A549 (cell line): ENCODE results near the gene ZNF423. TPM values are rescaled to one million over a fixed set of nuclear protein-coding genes. Genes with fewer than 3 reads are reported as not detected.

ENCODE experiments used
- ATAC-seq, 2 experiments: fragments of 200-7000 bp in 1 of 2; fragments of >200 bp in 1 of 2; cut with Nextera tagmentation in 1 of 2; cut with Tn5 transposase in 1 of 2; 3 replicates each; pipeline versions ENCODE4 v1.8.0 to v1.9.1; 2018 to 2020; ENCODE audit warnings: mild to moderate bottlenecking in 1 of 2, moderate library complexity in 1 of 2
- CTCF ChIA-PET: fragments of 300-600 bp; sonication (Branson Sonifier 250); formaldehyde crosslinking; extraction: SDS; loops from one replicate; lab custom pipeline; 2021; ENCODE audit warnings: antibody characterized with exemption, inconsistent platforms; lab: Yijun Ruan, JAX
- POLR2A ChIA-PET: fragments of 350-600 bp; formaldehyde crosslinking; extraction: SDS; loops from one replicate; lab custom pipeline; 2021; ENCODE audit warnings: antibody characterized with exemption, inconsistent platforms; lab: Yijun Ruan, JAX
- DNase-seq, 2 experiments: peaks; one replicate each; pipeline versions ENCODE4 v3.0.0 to v3.0.0-alpha.2; 2011 to 2016; ENCODE audit warnings: low read depth in 1 of 2, low spot score in 1 of 2
- FAIRE-seq: peaks from 2 replicates; lab custom pipeline; 2011; peaks lifted over from hg19 to GRCh38; lab: Jason Lieb, UNC
- H3K27ac ChIP-seq, 2 experiments: fragments of >200 bp; sonication (Bioruptor Twin); formaldehyde crosslinking; 3 replicates each; pipeline ENCODE4 v1.5.1; 2016 to 2017
- H3K4me1 ChIP-seq: fragments of >200 bp; sonication (Bioruptor Twin); formaldehyde crosslinking; 3 replicates; pipeline ENCODE4 v1.6.1; 2016
- H3K4me2 ChIP-seq: fragments of >200 bp; sonication (Bioruptor Twin); formaldehyde crosslinking; 3 replicates; pipeline ENCODE4 v1.6.1; 2016
- H3K4me3 ChIP-seq: fragments of >200 bp; sonication (Bioruptor Twin); formaldehyde crosslinking; 3 replicates; pipeline ENCODE4 v1.5.1; 2016
- H3K9me3 ChIP-seq: fragments of >200 bp; sonication (Bioruptor Twin); formaldehyde crosslinking; 3 replicates; pipeline ENCODE4 v1.6.1; 2016
- CBX2 ChIP-seq: fragments of 200-600 bp; sonication (generic); IDR thresholded peaks from 2 replicates; pipeline ENCODE4 v1.6.1; 2016; ENCODE audit warnings: low read depth, mild to moderate bottlenecking, borderline replicate concordance
- CEBPB ChIP-seq, 2 experiments: fragments of >200 bp in 1 of 2; sonication (Bioruptor Twin) in 1 of 2; formaldehyde crosslinking in 1 of 2; IDR thresholded peaks; 2 replicates each; pipeline ENCODE4 v1.6.1; 2012 to 2016
- CHD2 ChIP-seq: fragments of 150-350 bp; IDR thresholded peaks from 2 replicates; pipeline ENCODE4 v1.6.1; 2014; ENCODE audit warnings: low read length; ENCODE audit not compliant: partially characterized antibody
- EHF ChIP-seq: fragments of 250-450 bp; sonication (Bioruptor Pico); IDR thresholded peaks from 2 replicates; pipeline ENCODE4 v1.5.0; 2020; ENCODE audit warnings: mild to moderate bottlenecking
- FOXS1 ChIP-seq: fragments of 250-450 bp; sonication (Bioruptor Pico); IDR thresholded peaks from 2 replicates; pipeline ENCODE4 v1.5.0; 2020; ENCODE audit warnings: mild to moderate bottlenecking, moderate library complexity
- HDAC2 ChIP-seq: fragments of 200-600 bp; sonication (generic); IDR thresholded peaks from 2 replicates; pipeline ENCODE4 v1.6.1; 2016
- HOXA7 ChIP-seq: fragments of 250-450 bp; sonication (Bioruptor Pico); IDR thresholded peaks from 2 replicates; pipeline ENCODE4 v1.5.0; 2020; ENCODE audit warnings: mild to moderate bottlenecking, moderate library complexity
- HOXB5 ChIP-seq: fragments of 250-450 bp; sonication (Bioruptor Pico); IDR thresholded peaks from 2 replicates; pipeline ENCODE4 v1.5.0; 2020; ENCODE audit warnings: mild to moderate bottlenecking, moderate library complexity
- JUN ChIP-seq, 2 experiments: fragments of >200 bp; sonication (Bioruptor Twin); formaldehyde crosslinking; IDR thresholded peaks; 2 replicates in 1 of 2; 3 replicates in 1 of 2; pipeline ENCODE4 v1.6.1; 2016 to 2017
- KDM1A ChIP-seq: fragments of 200-600 bp; sonication (generic); IDR thresholded peaks from 2 replicates; pipeline ENCODE4 v1.6.1; 2016; ENCODE audit warnings: low read depth, mild to moderate bottlenecking
- KDM5A ChIP-seq: fragments of 200-600 bp; sonication (generic); IDR thresholded peaks from 2 replicates; pipeline ENCODE4 v1.6.1; 2016; ENCODE audit warnings: antibody characterized with exemption, mild to moderate bottlenecking
- MYC ChIP-seq: IDR thresholded peaks from 2 replicates; pipeline ENCODE4 v1.6.1; 2012; ENCODE audit warnings: mild to moderate bottlenecking, inconsistent platforms, low read length, improper control_type of control experiment, borderline replicate concordance
- NPAS2 ChIP-seq: fragments of 250-450 bp; sonication (Bioruptor Pico); IDR thresholded peaks from 2 replicates; pipeline ENCODE4 v1.8.0; 2022; ENCODE audit warnings: mild to moderate bottlenecking, moderate library complexity, borderline replicate concordance
- NR3C1 ChIP-seq: fragments of >200 bp; sonication (Bioruptor Twin); formaldehyde crosslinking; IDR thresholded peaks from 3 replicates; pipeline ENCODE4 v1.6.1; 2017
- RAD21 ChIP-seq, 2 experiments: fragments of >200 bp in 1 of 2; sonication (Bioruptor Twin) in 1 of 2; formaldehyde crosslinking in 1 of 2; IDR thresholded peaks in 1 of 2; conservative IDR thresholded peaks in 1 of 2; 2 replicates in 1 of 2; 3 replicates in 1 of 2; pipeline ENCODE4 v1.6.1; 2012 to 2018; ENCODE audit warnings: inconsistent platforms in 1 of 2
- RFX5 ChIP-seq: fragments of 450-650 bp; IDR thresholded peaks from 2 replicates; pipeline ENCODE4 v1.7.1; 2014; ENCODE audit warnings: antibody characterized with exemption, mild to moderate bottlenecking, moderate library complexity
- TFCP2L1 ChIP-seq: fragments of 250-450 bp; sonication (Bioruptor Pico); IDR thresholded peaks from 2 replicates; pipeline ENCODE4 v1.5.0; 2021; ENCODE audit warnings: mild to moderate bottlenecking
- TP53 ChIP-seq: fragments of 250-450 bp; sonication (Bioruptor Pico); IDR thresholded peaks from 2 replicates; pipeline ENCODE4 v1.5.0; 2021; ENCODE audit warnings: mild to moderate bottlenecking, moderate library complexity
- WGBS: methylation state at CpG from one replicate; pipeline ENCODE4 v1.1.6; 2017; ENCODE audit errors: missing lambda C conversion rate; 5-methylcytosine and 5-hydroxymethylcytosine counted together
- polyA plus RNA-seq, 4 experiments: library from polyadenylated mRNA; depleted of rRNA in 3 of 4; stranded (reverse); fragments of >200 nt; fragmentation: RNase III in 1 of 4; extraction: RNeasy Plus Mini Kit Qiagen cat#74134 plus additional on column Dnase treatment in 1 of 4; gene quantifications; 2 replicates in 3 of 4; 3 replicates in 1 of 4; pipeline ENCODE4 v1.2.3, GENCODE V29; 2011 to 2017
- TF ChIP-seq, protein P1 (sequence below): IDR thresholded peaks from 2 replicates; pipeline ENCODE4 v1.6.1; 2012
- TF ChIP-seq, protein P2 (sequence below): fragments of >200 bp; sonication (Bioruptor Twin); formaldehyde crosslinking; IDR thresholded peaks from 3 replicates; pipeline ENCODE4 v1.6.1; 2016
- TF ChIP-seq, protein P3 (sequence below): fragments of >200 bp; sonication (Bioruptor Twin); formaldehyde crosslinking; IDR thresholded peaks from 2 replicates; pipeline ENCODE4 v1.6.1; 2016

The ZNF423 gene
- polyA plus RNA-seq, 2 of the 4 experiments (the other 2 are of a cell fraction): 0.04 to 0.10 TPM

DNA sequence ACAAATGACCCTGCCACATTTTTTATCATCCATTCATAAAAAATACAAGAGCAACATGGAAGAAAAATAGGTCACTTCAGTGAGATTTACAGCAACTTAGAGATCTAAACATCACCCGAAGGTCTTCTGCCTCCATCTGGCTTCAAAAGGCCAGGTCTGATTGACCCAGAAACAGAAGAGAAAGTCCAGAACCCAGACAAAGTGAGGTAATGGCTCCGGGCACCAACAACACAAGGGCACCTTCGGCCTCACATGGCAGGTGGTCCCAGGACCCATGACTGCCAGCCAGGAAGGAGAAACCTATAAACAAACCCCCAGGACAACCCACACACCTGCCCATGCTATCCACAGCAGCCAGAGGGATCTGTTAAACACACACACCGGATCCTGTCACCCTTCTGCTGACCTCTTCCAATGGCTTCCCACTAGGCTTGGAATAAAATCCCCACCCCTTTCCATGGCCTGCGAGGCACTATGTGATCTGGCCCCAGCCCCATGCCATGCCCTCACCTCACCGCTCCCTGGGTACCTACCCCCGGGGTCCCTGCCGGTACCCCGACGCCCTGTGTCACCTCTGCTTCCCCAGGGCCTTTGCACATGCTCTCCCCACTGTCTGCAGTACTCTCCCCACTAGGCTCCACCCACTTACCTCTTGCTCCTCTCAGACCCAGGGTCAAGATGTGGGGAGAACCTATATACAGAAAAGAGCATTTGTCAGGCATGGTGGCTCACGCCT, 149.1 kb downstream of the ZNF423 start:
- Histone ChIP-seq H3K27ac (no peak overlapping the region), H3K4me1 (no peaks in the 10 kb centered on the region), H3K4me2 (no peak overlapping the region), H3K4me3 (no peak overlapping the region), H3K9me3 (no peaks in the 10 kb centered on the region)
- no peak for FAIRE-seq
- CTCF ChIA-PET: no interaction called here
- no peak for DNase-seq
- WGBS: 23% methylated on average over 10 of the region's 11 CpGs
- POLR2A ChIA-PET: no interaction called here
- TF ChIP-seq KDM5A: no peak
- no peak for TF ChIP-seq HDAC2
- TF ChIP-seq CHD2: no peak
- no peak for TF ChIP-seq NR3C1
- no peak for TF ChIP-seq EHF (CRISPR knock-in tag)
- ATAC-seq: no peak

DNA sequence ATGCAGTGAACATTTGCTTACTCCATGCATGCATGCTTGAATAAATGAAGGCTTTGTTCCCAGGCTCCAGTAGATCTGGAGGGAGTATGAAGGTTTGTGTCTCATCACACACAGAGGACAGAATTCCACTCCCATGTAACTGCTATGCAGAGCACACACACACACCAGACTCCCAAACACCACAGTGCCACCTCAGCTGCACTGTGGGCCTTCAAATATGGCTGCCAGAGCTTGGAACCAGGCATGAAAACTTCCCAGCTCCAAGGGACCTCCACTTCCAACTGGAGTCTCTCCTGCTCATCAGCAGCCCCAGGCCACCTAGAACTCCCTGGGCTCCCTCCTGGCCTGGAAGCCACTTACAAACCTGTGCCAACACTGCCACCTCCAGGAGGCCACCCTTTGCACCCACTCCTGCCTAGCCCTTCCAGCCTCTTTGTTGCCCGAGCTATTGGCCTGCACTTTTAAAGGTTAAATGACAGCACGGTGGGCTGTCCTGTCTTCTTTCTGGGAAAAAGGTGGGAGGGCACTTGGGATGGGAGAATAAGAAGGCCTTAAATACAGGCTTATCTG, 151.2 kb downstream of the ZNF423 start:
- no peak for FAIRE-seq
- DNase-seq: no peak
- TF ChIP-seq FOXS1: no peak
- TF ChIP-seq, all 56 proteins: peak for 0
- ChIA-PET POLR2A (no interaction called here), CTCF (interaction anchor here (1.5 kb wide), 1 partner anchor 9 kb away, joined by 3 read pairs; no protein-coding TSS in a partner anchor)
- H3K4me2 ChIP-seq: no peak overlapping the region
- no peaks in the 10 kb centered on the region for H3K4me1 ChIP-seq
- H3K9me3 ChIP-seq: no peaks in the 10 kb centered on the region
- H3K27ac ChIP-seq: no peak overlapping the region
- ATAC-seq: no peak
- no peak overlapping the region for H3K4me3 ChIP-seq
- WGBS: 27% methylated on average over 2 of the region's 2 CpGs

DNA sequence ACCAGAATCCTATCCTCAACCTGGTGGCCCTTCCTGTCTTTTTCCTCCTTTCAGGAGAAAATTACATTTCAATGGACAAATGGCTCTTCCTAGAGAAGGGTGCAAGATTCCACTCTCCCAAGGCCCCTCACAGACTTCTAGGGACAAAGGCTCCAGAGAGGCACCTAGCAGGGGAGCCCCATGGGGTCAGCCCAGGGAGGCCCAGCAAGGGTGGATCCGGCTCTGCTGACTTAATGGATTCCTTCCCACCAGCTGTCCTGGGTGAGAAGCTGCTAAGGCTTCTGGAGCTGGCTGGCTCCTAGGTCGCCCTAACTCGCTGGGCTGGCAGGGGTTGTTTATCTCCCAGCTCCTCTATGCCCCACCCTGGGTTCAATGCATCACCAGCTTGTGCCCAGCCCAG, 152.4 kb downstream of the ZNF423 start:
- no peak overlapping the region for H3K4me3 ChIP-seq
- DNase-seq (no peak), ATAC-seq (no peak), FAIRE-seq (no peak)
- CTCF ChIA-PET: no interaction called here
- POLR2A ChIA-PET: no interaction called here
- no peaks in the 10 kb centered on the region for H3K4me1 ChIP-seq
- TF ChIP-seq, protein P1, sequence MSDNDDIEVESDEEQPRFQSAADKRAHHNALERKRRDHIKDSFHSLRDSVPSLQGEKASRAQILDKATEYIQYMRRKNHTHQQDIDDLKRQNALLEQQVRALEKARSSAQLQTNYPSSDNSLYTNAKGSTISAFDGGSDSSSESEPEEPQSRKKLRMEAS: no peak
- TF ChIP-seq NPAS2 (CRISPR knock-in tag) (no peak), HOXA7 (CRISPR knock-in tag) (no peak), KDM1A (no peak), RAD21 (conservative IDR thresholded peaks at IDR 0.05 in 1 of 2, IDR thresholded peaks at IDR 0.05 in 1 of 2) (no peak), EHF (CRISPR knock-in tag) (no peak), JUN (IDR thresholded peaks at IDR 0.05) (no peak), HOXB5 (CRISPR knock-in tag) (no peak)
- TF ChIP-seq, protein P2, sequence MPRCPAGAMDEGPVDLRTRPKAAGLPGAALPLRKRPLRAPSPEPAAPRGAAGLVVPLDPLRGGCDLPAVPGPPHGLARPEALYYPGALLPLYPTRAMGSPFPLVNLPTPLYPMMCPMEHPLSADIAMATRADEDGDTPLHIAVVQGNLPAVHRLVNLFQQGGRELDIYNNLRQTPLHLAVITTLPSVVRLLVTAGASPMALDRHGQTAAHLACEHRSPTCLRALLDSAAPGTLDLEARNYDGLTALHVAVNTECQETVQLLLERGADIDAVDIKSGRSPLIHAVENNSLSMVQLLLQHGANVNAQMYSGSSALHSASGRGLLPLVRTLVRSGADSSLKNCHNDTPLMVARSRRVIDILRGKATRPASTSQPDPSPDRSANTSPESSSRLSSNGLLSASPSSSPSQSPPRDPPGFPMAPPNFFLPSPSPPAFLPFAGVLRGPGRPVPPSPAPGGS: no peak
- H3K4me2 ChIP-seq: no peak overlapping the region
- no CpG with 5 or more reads among the region's 3 CpGs for WGBS
- H3K27ac ChIP-seq: no peak overlapping the region
- H3K9me3 ChIP-seq: no peaks in the 10 kb centered on the region

DNA sequence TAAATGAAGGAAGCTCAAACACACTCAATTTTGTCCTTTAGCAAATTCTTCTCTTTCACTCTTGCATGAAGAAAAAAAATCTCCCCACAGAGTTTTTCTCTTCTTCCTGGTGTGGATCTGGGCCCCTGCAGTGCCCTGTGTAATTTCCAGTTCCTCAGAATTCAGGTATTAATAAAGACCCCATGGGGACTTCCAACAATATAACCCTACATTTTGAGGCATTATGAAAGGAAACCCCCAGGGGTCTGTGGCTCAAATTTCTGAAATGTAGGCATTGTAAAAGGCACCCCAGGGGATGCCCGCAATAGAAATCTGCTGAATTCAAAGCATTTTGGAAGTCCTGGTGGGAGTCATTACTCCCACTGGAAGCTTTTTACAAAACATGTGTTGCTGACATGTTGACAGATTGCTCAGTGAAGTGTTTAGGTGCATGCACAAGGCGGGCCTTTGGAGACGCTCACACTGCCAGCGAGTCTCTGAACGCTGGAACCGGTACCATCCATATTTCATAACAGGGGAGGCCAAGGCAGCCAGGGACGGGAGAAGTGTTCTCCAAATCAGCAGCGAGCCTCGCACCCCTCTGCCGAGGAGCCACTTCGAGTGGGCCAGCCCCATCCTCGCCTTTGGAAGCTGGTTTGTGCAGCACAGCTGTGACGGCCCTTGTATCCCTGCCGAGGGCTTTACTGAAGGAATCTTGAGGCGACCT, 154.0 kb downstream of the ZNF423 start:
- peak in 1 of 2 experiments; percentile 51; a peak in 3 of 6 replicates for ATAC-seq
- ChIA-PET CTCF (no interaction called here), POLR2A (no interaction called here)
- H3K4me3 ChIP-seq: no peak overlapping the region
- no peak for FAIRE-seq
- no peak overlapping the region for H3K27ac ChIP-seq
- 36% methylated on average over 14 of the region's 15 CpGs for WGBS
- no peak overlapping the region for H3K4me2 ChIP-seq
- no peaks in the 10 kb centered on the region for H3K9me3 ChIP-seq
- no peak for TF ChIP-seq FOXS1
- TF ChIP-seq RFX5: no peak
- TF ChIP-seq TP53 (CRISPR knock-in tag): no peak
- TF ChIP-seq, protein P1: no peak
- TF ChIP-seq CEBPB (IDR thresholded peaks at IDR 0.05): no peak
- TF ChIP-seq TFCP2L1: no peak
- TF ChIP-seq CBX2: no peak
- TF ChIP-seq MYC: no peak
- TF ChIP-seq, protein P3, sequence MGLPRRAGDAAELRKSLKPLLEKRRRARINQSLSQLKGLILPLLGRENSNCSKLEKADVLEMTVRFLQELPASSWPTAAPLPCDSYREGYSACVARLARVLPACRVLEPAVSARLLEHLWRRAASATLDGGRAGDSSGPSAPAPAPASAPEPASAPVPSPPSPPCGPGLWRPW: no peak
- H3K4me1 ChIP-seq: no peaks in the 10 kb centered on the region
- no peak for DNase-seq
